ENCODE measurements around the gene FGG. TPM values are rescaled to one million over a fixed set of nuclear protein-coding genes. Genes with fewer than 3 reads are reported as not detected.

The FGG gene
- total and polyA plus RNA-seq, 2 donors (not counting 3 experiments of a cell fraction or from before 2014, with no cell fraction given), result not detected

- no peaks in the 10 kb centered on the region for H3K4me1 ChIP-seq (ENCODE audit: control insufficient read depth, extremely low read depth, insufficient read depth, low read length)
- CTCF ChIA-PET, result interaction anchor here (0.9 to 4.8 kb wide), 5 partner anchors 9 to 73 kb away, joined by 3 to 46 read pairs (median 4); partner anchors contain the start of gene FGG
- H4K20me1 ChIP-seq (replicated peaks; ENCODE audit: control insufficient read depth, extremely low read depth, insufficient read depth, low read length), result no peaks in the 10 kb centered on the region
- H3K36me3 ChIP-seq (ENCODE audit: control insufficient read depth in 2 of 2, extremely low read depth in 1 of 2, insufficient read depth in 2 of 2, low read length in 2 of 2), result no peaks in the 10 kb centered on the region
- no peaks in the 10 kb centered on the region for H3K9me3 ChIP-seq (replicated peaks; ENCODE audit: control insufficient read depth, insufficient read depth, low read length)
- no peak for DNase-seq (ENCODE audit: low read depth, low spot score)
- no peaks in the 10 kb centered on the region for H3K9me1 ChIP-seq (replicated peaks; ENCODE audit: control insufficient read depth, extremely low read depth, insufficient read depth, low read length)
- FAIRE-seq, result no peak
- no peak overlapping the region for H3K27ac ChIP-seq (ENCODE audit: insufficient read depth, low read depth, low read length)
- intact Hi-C loops (cut with micrococcal nuclease), result loop anchor here (5.0 kb wide), 1 partner anchor 151 kb away; no protein-coding TSS in a partner anchor
- no peak overlapping the region for H3K9ac ChIP-seq (replicated peaks; ENCODE audit: extremely low read depth, insufficient read depth, low read length)
- H3K4me2 ChIP-seq (ENCODE audit: insufficient read depth, low read length), result no peak overlapping the region
- H3K27me3 ChIP-seq (ENCODE audit: control insufficient read depth in 2 of 2, insufficient read depth in 2 of 2, low read length in 2 of 2), result peaks cover 16 to 23% of the 10 kb centered on the region in 2 experiments
- H2AFZ ChIP-seq (ENCODE audit: low read depth, low read length), result no peak overlapping the region
- TF ChIP-seq GATA2 (IDR thresholded peaks at IDR 0.05; ENCODE audit: insufficient read depth, insufficient read length, low read depth, low read length) (no peak), CTCF (IDR thresholded peaks at IDR 0.05; ENCODE audit: extremely low read depth in 1 of 2, insufficient read depth in 1 of 2, low read depth in 1 of 2, low read length in 2 of 2) (no peak), EZH2 (IDR thresholded peaks at IDR 0.05; ENCODE audit: borderline replicate concordance, low read depth, low read length, severe bottlenecking) (no peak), JUN (IDR thresholded peaks at IDR 0.05; ENCODE audit: borderline replicate concordance, insufficient read depth, insufficient read length, low read depth) (no peak), POLR2AphosphoS5 (IDR thresholded peaks at IDR 0.05; ENCODE audit: insufficient read depth, low read depth, low read length) (no peak), FOS (IDR thresholded peaks at IDR 0.05; ENCODE audit: borderline replicate concordance, insufficient read depth, low read length) (no peak), MYC (IDR thresholded peaks at IDR 0.05; ENCODE audit: low read depth, low read length) (no peak), POLR2A (IDR thresholded peaks at IDR 0.05; ENCODE audit: low read depth, low read length) (no peak), MAX (IDR thresholded peaks at IDR 0.05; ENCODE audit: insufficient read depth, insufficient read length) (no peak)
- dilution Hi-C loops (cut with MboI; ENCODE audit: extremely low pct_ligation_motif_present, low sequenced_read_pairs), result no loop called here
- no TSS peak for BruUV-seq (replicated peaks)
- no peak overlapping the region for H3K4me3 ChIP-seq (replicated peaks in 1 of 3; ENCODE audit: insufficient read depth in 1 of 3, low read depth in 1 of 3, low read length in 3 of 3)
- POLR2A ChIA-PET, result no interaction called here
- no peaks in the 10 kb centered on the region for H3K79me2 ChIP-seq (ENCODE audit: control insufficient read depth, insufficient read depth, low read length)
Measured at GRCh38 chr4:154625971-154626370, 13.5 kb upstream of the FGG start.
